Lung (tissue), 12 donors: Measurements from ENCODE around the gene LRRC47. TPM values are rescaled to one million over a fixed set of nuclear protein-coding genes. Genes with fewer than 3 reads are reported as not detected.

Experiments used
- ATAC-seq: fragments of 200-7000 bp; cut with Tn5 transposase; one replicate; pipeline ENCODE4 v1.9.1; 2020; ENCODE audit warnings: moderate number of reproducible peaks; ENCODE audit not compliant: insufficient read depth, low FRiP score
- DNase-seq, 3 donors: peaks; one replicate each; pipeline ENCODE4 v3.0.0-alpha.2; 2013 to 2017
- H3K27ac ChIP-seq, 2 donors: one replicate each; pipeline ENCODE4 v1.5.1; 2013; ENCODE audit warnings: mild to moderate bottlenecking in 2 of 2, moderate library complexity in 2 of 2, control low read depth in 1 of 2, inconsistent platforms in 1 of 2, low read depth in 1 of 2, low read length in 1 of 2
- H3K27me3 ChIP-seq, 3 donors: one replicate each; pipeline ENCODE4 v1.5.1; 2013; ENCODE audit warnings: low read length in 2 of 3; ENCODE audit not compliant: control insufficient read depth in 3 of 3, insufficient read depth in 3 of 3
- H3K36me3 ChIP-seq, 4 donors: one replicate each; pipeline ENCODE4 v1.5.1; 2013; ENCODE audit warnings: low read length in 4 of 4, mild to moderate bottlenecking in 1 of 4, moderate library complexity in 1 of 4; ENCODE audit not compliant: control insufficient read depth in 4 of 4, insufficient read depth in 4 of 4
- H3K4me1 ChIP-seq, 5 donors: one replicate each; pipeline ENCODE4 v1.5.1; 2013; ENCODE audit warnings: low read length in 5 of 5, mild to moderate bottlenecking in 2 of 5, moderate library complexity in 1 of 5; ENCODE audit not compliant: control insufficient read depth in 5 of 5, insufficient read depth in 5 of 5
- H3K4me3 ChIP-seq: one replicate; pipeline ENCODE4 v1.5.1; 2013; ENCODE audit warnings: mild to moderate bottlenecking, control low read depth, moderate library complexity
- H3K9ac ChIP-seq, 2 donors: one replicate each; pipeline ENCODE4 v1.5.1; 2013; ENCODE audit warnings: low read length in 2 of 2, control low read depth in 1 of 2; ENCODE audit not compliant: insufficient read depth in 1 of 2
- H3K9me3 ChIP-seq, 4 donors: one replicate each; pipeline ENCODE4 v1.5.1; 2013; ENCODE audit warnings: low read length in 3 of 4, mild to moderate bottlenecking in 1 of 4, moderate library complexity in 1 of 4; ENCODE audit not compliant: control insufficient read depth in 4 of 4, insufficient read depth in 3 of 4
- CTCF ChIP-seq: IDR thresholded peaks from 2 replicates; pipeline ENCODE4 v1.5.1; 2012; ENCODE audit warnings: mild to moderate bottlenecking; ENCODE audit errors: control extremely low read depth, extremely low read depth
- WGBS, 2 donors: extraction: QIAGEN DNeasy Blood & Tissue Kit; methylation state at CpG; one replicate each; pipeline ENCODE4 v1.1.7; 2013; 5-methylcytosine and 5-hydroxymethylcytosine counted together
- polyA plus RNA-seq, 2 donors: library from polyadenylated mRNA; stranded (reverse); fragments of 200-250 nt; gene quantifications; one replicate each; pipeline ENCODE4 v1.2.1, GENCODE V29; 2013
- total RNA-seq, 2 donors: library from RNA; depleted of rRNA in 1 of 2; stranded (reverse); fragments of >200 nt in 1 of 2; gene quantifications; one replicate each; pipeline ENCODE4 v1.2.1, GENCODE V29; 2014 to 2021
- donor health status: control.
- donor health status: control.
- donor health status: Bipolar disorder and iron deficiency.
- donor health status: healthy.
- donor health status: DM: yes; HTN: yes; CAD: no.

LRRC47 gene
- total and polyA plus RNA-seq, 4 donors: 14.4 to 33.9 (median 20.5) TPM

- no peak overlapping the region for H3K9ac ChIP-seq
- H3K27me3 ChIP-seq: peaks cover 0 to 5% (median 0%) of the 10 kb centered on the region in 3 donors
- no peak overlapping the region for H3K27ac ChIP-seq
- peaks cover 0 to 6% (median 0%) of the 10 kb centered on the region in 5 donors for H3K4me1 ChIP-seq
- no peak for TF ChIP-seq CTCF
- H3K4me3 ChIP-seq: no peak overlapping the region
- peaks cover 3 to 29% (median 7%) of the 10 kb centered on the region in 4 donors for H3K36me3 ChIP-seq
- peaks cover 0 to 2% (median 0%) of the 10 kb centered on the region in 4 donors for H3K9me3 ChIP-seq
- ATAC-seq: no peak
- 83 to 86% methylated on average over 17 of the region's 17 CpGs for WGBS, 2 donors
- no peak for DNase-seq
Measured at GRCh38 chr1:3733883-3734589, 62.3 kb downstream of the LRRC47 start.

GRCh38 chr1:3733094-3733882 lies 63.0 kb downstream of the LRRC47 start:
- WGBS, 2 donors: 72 to 77% methylated on average over 29 of the region's 29 CpGs
- Histone ChIP-seq H3K4me3 (no peak overlapping the region), H3K4me1 (peaks cover 0 to 6% (median 0%) of the 10 kb centered on the region in 5 donors), H3K27me3 (peaks cover 0 to 5% (median 0%) of the 10 kb centered on the region in 3 donors), H3K9ac (no peak overlapping the region), H3K27ac (no peak overlapping the region), H3K36me3 (peaks cover 0 to 23% (median 3%) of the 10 kb centered on the region in 4 donors), H3K9me3 (peaks cover 0 to 2% (median 0%) of the 10 kb centered on the region in 4 donors)
- DNase-seq (no peak), ATAC-seq (no peak)
- no peak for TF ChIP-seq CTCF

GRCh38 chr1:3732434-3733093 lies 63.7 kb downstream of the LRRC47 start:
- H3K4me3 ChIP-seq: no peak overlapping the region
- no peak overlapping the region for H3K27ac ChIP-seq
- no peak for TF ChIP-seq CTCF
- H3K36me3 ChIP-seq: peaks cover 0 to 18% (median 1%) of the 10 kb centered on the region in 4 donors
- ATAC-seq (no peak), DNase-seq (peak in 1 of 3 donors; percentile 28)
- H3K27me3 ChIP-seq: peaks cover 0 to 5% (median 0%) of the 10 kb centered on the region in 3 donors
- peaks cover 0 to 2% (median 0%) of the 10 kb centered on the region in 4 donors for H3K9me3 ChIP-seq
- WGBS, 2 donors: 34 to 44% methylated on average over 37 of the region's 37 CpGs
- peaks cover 0 to 6% (median 0%) of the 10 kb centered on the region in 5 donors for H3K4me1 ChIP-seq
- H3K9ac ChIP-seq: no peak overlapping the region
